SU-DHL-6 (cell line): Measurements from ENCODE around the gene RAD51B.

Source experiments
- H2AFZ ChIP-seq: fragments of 200-600 bp; sonication (generic); 2 replicates; pipeline ENCODE4 v1.6.1; 2014; ENCODE audit warnings: low read depth, mild to moderate bottlenecking, moderate library complexity, mixed read lengths, antibody characterized with exemption, low read length; ENCODE audit not compliant: severe bottlenecking
- H3F3A ChIP-seq: fragments of 200-600 bp; shearing (Covaris generic); 2 replicates; pipeline ENCODE4 v1.6.0; 2016; ENCODE audit warnings: antibody characterized with exemption, mild to moderate bottlenecking; ENCODE audit not compliant: insufficient read depth
- H3K27ac ChIP-seq: fragments of 200-600 bp; sonication (generic); 2 replicates; pipeline ENCODE4 v1.5.1; 2016; ENCODE audit warnings: low read depth, mild to moderate bottlenecking, low read length, moderate library complexity, mixed read lengths
- H3K27me3 ChIP-seq: fragments of 200-600 bp; sonication (generic), shearing (Covaris generic); 2 replicates; pipeline ENCODE4 v1.6.0; 2014; ENCODE audit warnings: mild to moderate bottlenecking, low read length
- H3K36me3 ChIP-seq: fragments of 200-600 bp; sonication (generic); 2 replicates; pipeline ENCODE4 v1.6.1; 2014; ENCODE audit warnings: mild to moderate bottlenecking, low read length, mixed read lengths
- H3K4me2 ChIP-seq: fragments of 300-600, 200-600 bp; shearing (Covaris generic), sonication (generic); 2 replicates; pipeline ENCODE4 v1.6.0; 2014; ENCODE audit warnings: low read length, low read depth, mild to moderate bottlenecking; ENCODE audit not compliant: poor library complexity, severe bottlenecking
- H3K4me3 ChIP-seq: fragments of 200-600 bp; sonication (generic); 2 replicates; pipeline ENCODE4 v1.5.1; 2014; ENCODE audit warnings: antibody characterized with exemption, low read length, mild to moderate bottlenecking, mixed read lengths; ENCODE audit not compliant: insufficient read depth, poor library complexity, severe bottlenecking
- H3K79me2 ChIP-seq: fragments of 200-600 bp; sonication (generic); 2 replicates; pipeline ENCODE4 v1.6.1; 2014; ENCODE audit warnings: mild to moderate bottlenecking, low read length, moderate library complexity; ENCODE audit not compliant: insufficient read depth
- H3K9ac ChIP-seq: fragments of 200-600 bp; sonication (generic); 2 replicates; pipeline ENCODE4 v1.7.0; 2014; ENCODE audit warnings: mild to moderate bottlenecking, low read length
- H3K9me2 ChIP-seq: fragments of 200-600 bp; sonication (generic); replicated peaks from 2 replicates; pipeline ENCODE4 v1.6.1; 2014; ENCODE audit warnings: low read length; ENCODE audit not compliant: insufficient read depth
- H3K9me3 ChIP-seq: fragments of 200-600 bp; sonication (generic); 2 replicates; pipeline ENCODE4 v1.6.1; 2014; ENCODE audit warnings: low read length, mixed read lengths; ENCODE audit not compliant: insufficient read depth
- H4K20me1 ChIP-seq: fragments of 200-600 bp; sonication (generic); 2 replicates; pipeline ENCODE4 v1.6.1; 2014; ENCODE audit warnings: low read depth, mild to moderate bottlenecking, antibody characterized with exemption, low read length, moderate library complexity, mixed read lengths
- CTCF ChIP-seq: fragments of 200-600 bp; sonication (generic); IDR thresholded peaks from one replicate; pipeline ENCODE4 v1.5.1; 2017; ENCODE audit warnings: antibody characterized with exemption, mild to moderate bottlenecking, low read length, moderate library complexity; ENCODE audit not compliant: insufficient read depth, poor library complexity, severe bottlenecking
- EZH2phosphoT487 ChIP-seq: fragments of 200-600 bp; sonication (generic), shearing (Covaris generic); conservative IDR thresholded peaks from 2 replicates; pipeline ENCODE4 v1.6.1; 2018; ENCODE audit warnings: mild to moderate bottlenecking, antibody characterized with exemption, low read length, moderate library complexity, mixed read lengths

The RAD51B gene

GRCh38 chr14:68412505-68413465 lies 593.2 kb downstream of the RAD51B start:
- Histone ChIP-seq H3F3A (no peaks in the 10 kb centered on the region), H3K27me3 (no peaks in the 10 kb centered on the region), H3K27ac (no peak overlapping the region), H3K79me2 (no peaks in the 10 kb centered on the region), H3K9me2 (no peaks in the 10 kb centered on the region), H3K9ac (no peak overlapping the region), H4K20me1 (no peaks in the 10 kb centered on the region), H3K36me3 (no peaks in the 10 kb centered on the region), H3K9me3 (no peaks in the 10 kb centered on the region), H3K4me3 (no peak overlapping the region), H3K4me2 (no peak overlapping the region), H2AFZ (no peak overlapping the region)
- TF ChIP-seq CTCF (no peak), EZH2phosphoT487 (no peak)

DNA sequence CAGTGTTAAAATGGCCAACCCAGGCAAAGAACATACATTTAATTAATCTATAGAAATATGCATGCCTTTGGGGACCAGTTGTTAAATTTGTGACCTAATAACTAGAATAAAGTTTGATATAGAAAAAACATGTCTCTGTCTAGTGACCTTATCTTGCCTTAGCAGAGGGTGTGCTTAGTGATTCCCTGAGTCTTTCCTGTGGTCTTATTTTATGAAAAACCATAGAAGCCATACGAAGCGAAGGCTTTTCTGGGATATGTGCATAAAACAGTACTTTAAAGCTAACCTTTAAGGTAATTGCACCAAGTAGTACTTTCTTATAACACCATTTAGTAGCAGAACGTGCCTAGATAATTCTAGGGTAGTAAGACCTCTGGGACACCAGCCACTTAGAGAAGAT lies 593.9 kb downstream of the RAD51B start:
- Histone ChIP-seq H3K9me3 (no peaks in the 10 kb centered on the region), H3F3A (no peaks in the 10 kb centered on the region), H3K79me2 (no peaks in the 10 kb centered on the region), H3K9me2 (no peaks in the 10 kb centered on the region), H3K36me3 (no peaks in the 10 kb centered on the region), H4K20me1 (no peaks in the 10 kb centered on the region), H2AFZ (no peak overlapping the region), H3K4me2 (no peak overlapping the region), H3K27ac (no peak overlapping the region), H3K9ac (no peak overlapping the region), H3K4me3 (no peak overlapping the region), H3K27me3 (no peaks in the 10 kb centered on the region)
- TF ChIP-seq CTCF (no peak), EZH2phosphoT487 (no peak)

DNA sequence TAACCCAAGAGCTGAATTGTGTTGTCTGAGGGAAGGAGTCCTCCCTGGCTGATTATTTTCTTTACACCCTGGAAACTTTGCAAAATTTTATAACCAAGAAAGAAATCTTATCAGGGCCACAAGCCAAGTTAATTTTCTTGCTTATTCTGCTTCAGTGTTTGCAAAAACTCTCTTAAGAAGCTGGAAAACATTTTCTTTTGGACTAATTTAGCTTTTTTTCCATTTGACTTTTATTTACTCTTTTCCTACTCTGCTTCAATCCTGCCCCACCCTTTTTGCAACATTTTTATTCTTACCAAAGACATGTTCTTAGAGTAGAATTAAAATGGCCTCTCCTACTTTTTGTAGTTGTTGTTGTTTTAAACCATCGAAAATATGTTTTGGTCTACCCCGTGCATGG lies 594.5 kb downstream of the RAD51B start:
- Histone ChIP-seq H3K79me2 (no peaks in the 10 kb centered on the region), H3K36me3 (no peaks in the 10 kb centered on the region), H3K9me3 (no peaks in the 10 kb centered on the region), H2AFZ (no peak overlapping the region), H3F3A (no peaks in the 10 kb centered on the region), H3K4me2 (no peak overlapping the region), H3K4me3 (no peak overlapping the region), H3K9me2 (no peaks in the 10 kb centered on the region), H3K27ac (no peak overlapping the region), H4K20me1 (no peaks in the 10 kb centered on the region), H3K27me3 (no peaks in the 10 kb centered on the region), H3K9ac (no peak overlapping the region)
- TF ChIP-seq EZH2phosphoT487 (no peak), CTCF (no peak)
